Ovary (tissue), 3 donors: ENCODE data around the gene LRRC63.

ENCODE experiments used
- POLR2A ChIP-seq: fragments of 450-650 bp; IDR thresholded peaks from one replicate; pipeline ENCODE4 v1.6.1; 2017; ENCODE audit warnings: antibody characterized with exemption, mild to moderate bottlenecking, moderate library complexity
- TF ChIP-seq, protein P1 (sequence below), 3 donors: fragments of 450-650 bp in 2 of 3; fragments of 200-600 bp in 1 of 3; IDR thresholded peaks; one replicate each; pipeline versions ENCODE4 v1.5.1 to v1.8.0; 2016 to 2022; ENCODE audit warnings: antibody characterized with exemption in 3 of 3, mild to moderate bottlenecking in 1 of 3
- donor health status: DM: no; HTN: no; CAD: no.

DNA sequence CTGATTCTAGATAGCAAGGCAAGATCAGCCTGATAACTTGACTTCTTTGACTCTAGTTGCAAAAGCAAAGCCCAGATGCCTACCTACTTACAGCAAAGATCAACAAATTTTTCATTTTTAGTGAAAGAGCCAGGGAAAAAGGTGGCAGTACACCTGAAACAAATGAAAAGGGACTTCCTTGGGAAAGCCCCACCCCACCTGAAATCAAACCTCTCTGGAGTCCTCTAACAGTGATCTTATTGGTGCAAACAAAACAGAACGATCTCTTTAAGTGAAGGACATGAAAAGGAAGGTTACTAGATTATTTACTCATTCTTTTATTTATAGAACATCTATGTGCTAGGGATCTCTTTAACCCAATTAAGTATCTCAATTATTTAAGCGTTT, 29.2 kb upstream of the LRRC63 start:
- TF ChIP-seq, protein P1, sequence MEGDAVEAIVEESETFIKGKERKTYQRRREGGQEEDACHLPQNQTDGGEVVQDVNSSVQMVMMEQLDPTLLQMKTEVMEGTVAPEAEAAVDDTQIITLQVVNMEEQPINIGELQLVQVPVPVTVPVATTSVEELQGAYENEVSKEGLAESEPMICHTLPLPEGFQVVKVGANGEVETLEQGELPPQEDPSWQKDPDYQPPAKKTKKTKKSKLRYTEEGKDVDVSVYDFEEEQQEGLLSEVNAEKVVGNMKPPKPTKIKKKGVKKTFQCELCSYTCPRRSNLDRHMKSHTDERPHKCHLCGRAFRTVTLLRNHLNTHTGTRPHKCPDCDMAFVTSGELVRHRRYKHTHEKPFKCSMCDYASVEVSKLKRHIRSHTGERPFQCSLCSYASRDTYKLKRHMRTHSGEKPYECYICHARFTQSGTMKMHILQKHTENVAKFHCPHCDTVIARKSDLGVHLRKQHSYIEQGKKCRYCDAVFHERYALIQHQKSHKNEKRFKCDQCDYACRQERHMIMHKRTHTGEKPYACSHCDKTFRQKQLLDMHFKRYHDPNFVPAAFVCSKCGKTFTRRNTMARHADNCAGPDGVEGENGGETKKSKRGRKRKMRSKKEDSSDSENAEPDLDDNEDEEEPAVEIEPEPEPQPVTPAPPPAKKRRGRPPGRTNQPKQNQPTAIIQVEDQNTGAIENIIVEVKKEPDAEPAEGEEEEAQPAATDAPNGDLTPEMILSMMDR (IDR thresholded peaks at IDR 0.05) = no peak
- TF ChIP-seq POLR2A = no peak
